Lung (tissue), 12 donors: ENCODE results near the gene CNTN5. TPM values are rescaled to one million over a fixed set of nuclear protein-coding genes. Genes with fewer than 3 reads are reported as not detected.

ENCODE experiments used
- ATAC-seq: fragments of 200-7000 bp; cut with Tn5 transposase; one replicate; pipeline ENCODE4 v1.9.1; 2020; ENCODE audit warnings: moderate number of reproducible peaks; ENCODE audit not compliant: insufficient read depth, low FRiP score
- DNase-seq, 3 donors: peaks; one replicate each; pipeline ENCODE4 v3.0.0-alpha.2; 2013 to 2017
- H3K27ac ChIP-seq, 2 donors: one replicate each; pipeline ENCODE4 v1.5.1; 2013; ENCODE audit warnings: mild to moderate bottlenecking in 2 of 2, moderate library complexity in 2 of 2, control low read depth in 1 of 2, inconsistent platforms in 1 of 2, low read depth in 1 of 2, low read length in 1 of 2
- H3K27me3 ChIP-seq, 3 donors: one replicate each; pipeline ENCODE4 v1.5.1; 2013; ENCODE audit warnings: low read length in 2 of 3; ENCODE audit not compliant: control insufficient read depth in 3 of 3, insufficient read depth in 3 of 3
- H3K36me3 ChIP-seq, 4 donors: one replicate each; pipeline ENCODE4 v1.5.1; 2013; ENCODE audit warnings: low read length in 4 of 4, mild to moderate bottlenecking in 1 of 4, moderate library complexity in 1 of 4; ENCODE audit not compliant: control insufficient read depth in 4 of 4, insufficient read depth in 4 of 4
- H3K4me1 ChIP-seq, 5 donors: one replicate each; pipeline ENCODE4 v1.5.1; 2013; ENCODE audit warnings: low read length in 5 of 5, mild to moderate bottlenecking in 2 of 5, moderate library complexity in 1 of 5; ENCODE audit not compliant: control insufficient read depth in 5 of 5, insufficient read depth in 5 of 5
- H3K4me3 ChIP-seq: one replicate; pipeline ENCODE4 v1.5.1; 2013; ENCODE audit warnings: mild to moderate bottlenecking, control low read depth, moderate library complexity
- H3K9ac ChIP-seq, 2 donors: one replicate each; pipeline ENCODE4 v1.5.1; 2013; ENCODE audit warnings: low read length in 2 of 2, control low read depth in 1 of 2; ENCODE audit not compliant: insufficient read depth in 1 of 2
- H3K9me3 ChIP-seq, 4 donors: one replicate each; pipeline ENCODE4 v1.5.1; 2013; ENCODE audit warnings: low read length in 3 of 4, mild to moderate bottlenecking in 1 of 4, moderate library complexity in 1 of 4; ENCODE audit not compliant: control insufficient read depth in 4 of 4, insufficient read depth in 3 of 4
- WGBS, 2 donors: extraction: QIAGEN DNeasy Blood & Tissue Kit; methylation state at CpG; one replicate each; pipeline ENCODE4 v1.1.7; 2013; 5-methylcytosine and 5-hydroxymethylcytosine counted together
- polyA plus RNA-seq, 2 donors: library from polyadenylated mRNA; stranded (reverse); fragments of 200-250 nt; gene quantifications; one replicate each; pipeline ENCODE4 v1.2.1, GENCODE V29; 2013
- total RNA-seq, 2 donors: library from RNA; depleted of rRNA in 1 of 2; stranded (reverse); fragments of >200 nt in 1 of 2; gene quantifications; one replicate each; pipeline ENCODE4 v1.2.1, GENCODE V29; 2014 to 2021
- TF ChIP-seq, protein P1 (sequence below): IDR thresholded peaks from 2 replicates; pipeline ENCODE4 v1.5.1; 2012; ENCODE audit warnings: mild to moderate bottlenecking; ENCODE audit errors: control extremely low read depth, extremely low read depth
- donor health status: control.
- donor health status: control.
- donor health status: Bipolar disorder and iron deficiency.
- donor health status: healthy.
- donor health status: DM: yes; HTN: yes; CAD: no.

CNTN5 gene
- total and polyA plus RNA-seq, 4 donors, result 0.10 to 0.80 (median 0.44) TPM

DNA sequence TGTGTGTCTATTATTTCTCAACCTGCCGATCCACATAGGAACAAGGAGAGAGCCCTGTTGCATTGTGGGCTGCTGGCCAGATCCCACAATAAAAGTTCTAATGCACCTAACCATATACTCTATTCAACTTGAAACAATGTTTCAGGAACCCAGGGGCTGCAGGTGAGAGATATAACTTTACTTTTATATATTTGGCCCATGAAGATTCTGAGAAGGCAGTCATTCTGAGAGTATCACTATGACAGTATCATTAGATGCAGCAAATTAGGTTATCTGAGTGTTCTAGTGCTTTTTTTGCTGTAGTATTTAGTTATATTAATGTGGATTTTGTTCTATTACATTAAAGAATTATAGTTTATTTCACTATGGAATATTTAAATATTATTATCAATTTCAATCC is 1011.2 kb downstream of the CNTN5 start:
- WGBS, 2 donors, result 91 to 100% methylated on average over 1 of the region's 1 CpG
- H3K36me3 ChIP-seq, result no peaks in the 10 kb centered on the region
- no peaks in the 10 kb centered on the region for H3K27me3 ChIP-seq
- no peaks in the 10 kb centered on the region for H3K4me1 ChIP-seq
- TF ChIP-seq, protein P1, sequence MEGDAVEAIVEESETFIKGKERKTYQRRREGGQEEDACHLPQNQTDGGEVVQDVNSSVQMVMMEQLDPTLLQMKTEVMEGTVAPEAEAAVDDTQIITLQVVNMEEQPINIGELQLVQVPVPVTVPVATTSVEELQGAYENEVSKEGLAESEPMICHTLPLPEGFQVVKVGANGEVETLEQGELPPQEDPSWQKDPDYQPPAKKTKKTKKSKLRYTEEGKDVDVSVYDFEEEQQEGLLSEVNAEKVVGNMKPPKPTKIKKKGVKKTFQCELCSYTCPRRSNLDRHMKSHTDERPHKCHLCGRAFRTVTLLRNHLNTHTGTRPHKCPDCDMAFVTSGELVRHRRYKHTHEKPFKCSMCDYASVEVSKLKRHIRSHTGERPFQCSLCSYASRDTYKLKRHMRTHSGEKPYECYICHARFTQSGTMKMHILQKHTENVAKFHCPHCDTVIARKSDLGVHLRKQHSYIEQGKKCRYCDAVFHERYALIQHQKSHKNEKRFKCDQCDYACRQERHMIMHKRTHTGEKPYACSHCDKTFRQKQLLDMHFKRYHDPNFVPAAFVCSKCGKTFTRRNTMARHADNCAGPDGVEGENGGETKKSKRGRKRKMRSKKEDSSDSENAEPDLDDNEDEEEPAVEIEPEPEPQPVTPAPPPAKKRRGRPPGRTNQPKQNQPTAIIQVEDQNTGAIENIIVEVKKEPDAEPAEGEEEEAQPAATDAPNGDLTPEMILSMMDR, result no peak
- no peak overlapping the region for H3K9ac ChIP-seq
- peaks cover 0 to 4% (median 0%) of the 10 kb centered on the region in 4 donors for H3K9me3 ChIP-seq
- no peak overlapping the region for H3K27ac ChIP-seq
- H3K4me3 ChIP-seq, result no peak overlapping the region
- no peak for DNase-seq
- ATAC-seq, result no peak

DNA sequence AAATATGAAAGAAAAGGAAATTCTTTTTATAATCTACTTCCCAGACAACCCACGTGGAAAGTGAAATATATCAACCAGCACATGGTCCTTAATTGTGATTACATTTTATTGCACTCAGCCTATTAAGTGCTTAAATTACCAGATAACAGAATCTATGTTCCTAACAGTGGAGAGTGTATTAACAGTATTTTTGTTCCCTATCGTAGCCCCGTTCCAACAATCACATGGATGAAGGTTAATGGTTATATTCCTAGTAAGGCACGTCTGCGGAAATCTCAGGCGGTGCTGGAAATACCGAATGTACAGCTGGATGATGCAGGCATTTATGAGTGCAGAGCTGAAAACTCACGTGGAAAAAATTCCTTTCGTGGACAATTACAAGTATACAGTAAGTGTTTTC is 1040.3 kb downstream of the CNTN5 start:
- TF ChIP-seq, protein P1, result no peak
- Histone ChIP-seq H3K9ac (no peak overlapping the region), H3K9me3 (no peaks in the 10 kb centered on the region), H3K27ac (no peak overlapping the region), H3K4me1 (no peaks in the 10 kb centered on the region), H3K4me3 (no peak overlapping the region), H3K36me3 (no peaks in the 10 kb centered on the region), H3K27me3 (no peaks in the 10 kb centered on the region)
- WGBS, 2 donors, result 72 to 83% methylated on average over 9 of the region's 9 CpGs
- DNase-seq (peak in 1 of 3 donors; percentile 1), ATAC-seq (no peak)

DNA sequence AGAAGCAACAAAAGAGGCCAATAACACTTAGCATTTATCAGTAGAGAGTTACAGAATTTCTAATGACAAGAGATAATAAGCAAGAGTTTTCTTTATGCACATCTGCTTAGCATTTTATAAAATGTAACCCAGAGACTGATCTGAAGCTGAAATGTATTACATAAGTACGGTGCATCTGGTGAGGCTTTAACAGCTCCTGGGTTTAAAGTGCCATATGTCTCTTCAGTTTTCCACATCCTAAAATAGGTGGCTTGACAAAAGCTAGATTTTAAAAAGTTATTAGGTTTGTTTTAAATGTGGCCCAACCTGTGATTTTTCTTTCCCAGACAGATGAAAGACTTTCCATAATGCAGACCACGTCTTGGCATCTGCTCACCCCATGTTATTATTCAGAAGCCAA is 1045.7 kb downstream of the CNTN5 start:
- DNase-seq (no peak), ATAC-seq (no peak)
- Histone ChIP-seq H3K27me3 (no peaks in the 10 kb centered on the region), H3K36me3 (no peaks in the 10 kb centered on the region), H3K9ac (no peak overlapping the region), H3K4me1 (no peaks in the 10 kb centered on the region), H3K4me3 (no peak overlapping the region), H3K9me3 (no peaks in the 10 kb centered on the region), H3K27ac (no peak overlapping the region)
- 78 to 82% methylated on average over 2 of the region's 2 CpGs for WGBS, 2 donors
- TF ChIP-seq, protein P1, result no peak

DNA sequence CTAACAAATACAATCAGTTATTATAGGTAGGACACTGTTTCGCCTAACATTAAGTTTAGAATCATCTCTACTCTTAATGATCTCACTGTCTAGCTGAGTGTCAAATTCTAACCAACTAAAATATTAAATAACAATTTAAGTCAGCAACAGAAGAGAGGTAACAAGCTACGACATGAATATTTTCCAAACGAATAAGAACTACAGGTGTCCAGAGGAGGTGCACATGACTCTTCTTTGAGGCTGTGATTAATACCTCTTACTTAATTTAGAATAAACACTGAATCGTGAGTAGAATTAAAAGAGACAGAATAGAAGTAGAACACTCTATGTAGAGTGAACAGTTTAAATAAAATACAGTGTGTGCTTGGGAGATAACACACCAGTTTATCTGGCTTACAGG is 1047.4 kb downstream of the CNTN5 start:
- WGBS, 2 donors, result 66 to 78% methylated on average over 4 of the region's 4 CpGs
- Histone ChIP-seq H3K9me3 (no peaks in the 10 kb centered on the region), H3K27me3 (no peaks in the 10 kb centered on the region), H3K4me1 (no peaks in the 10 kb centered on the region), H3K27ac (no peak overlapping the region), H3K9ac (no peak overlapping the region), H3K36me3 (no peaks in the 10 kb centered on the region), H3K4me3 (no peak overlapping the region)
- ATAC-seq (no peak), DNase-seq (no peak)
- TF ChIP-seq, protein P1, result no peak
